ENCODE results near the gene WAPL.

DNA sequence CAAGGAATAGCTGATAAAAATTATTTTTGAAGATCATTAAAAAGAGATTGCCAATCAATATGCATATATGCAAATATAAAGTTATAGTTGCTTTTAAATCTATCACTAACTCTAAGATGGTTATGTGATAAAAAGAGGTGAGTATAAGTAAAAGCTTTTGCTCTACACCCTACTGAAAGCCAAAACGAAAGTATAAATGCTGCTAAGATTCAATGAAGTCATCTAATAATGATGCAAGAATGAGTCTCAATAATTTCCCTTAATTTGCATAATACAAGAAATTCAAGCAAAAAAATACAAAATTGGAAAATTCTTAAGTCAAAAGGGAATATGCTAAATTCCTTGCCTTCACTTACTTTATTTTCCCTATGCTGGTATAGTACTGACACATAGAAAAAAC lies 75.2 kb downstream of the WAPL start:
- TF ChIP-seq, protein P1, sequence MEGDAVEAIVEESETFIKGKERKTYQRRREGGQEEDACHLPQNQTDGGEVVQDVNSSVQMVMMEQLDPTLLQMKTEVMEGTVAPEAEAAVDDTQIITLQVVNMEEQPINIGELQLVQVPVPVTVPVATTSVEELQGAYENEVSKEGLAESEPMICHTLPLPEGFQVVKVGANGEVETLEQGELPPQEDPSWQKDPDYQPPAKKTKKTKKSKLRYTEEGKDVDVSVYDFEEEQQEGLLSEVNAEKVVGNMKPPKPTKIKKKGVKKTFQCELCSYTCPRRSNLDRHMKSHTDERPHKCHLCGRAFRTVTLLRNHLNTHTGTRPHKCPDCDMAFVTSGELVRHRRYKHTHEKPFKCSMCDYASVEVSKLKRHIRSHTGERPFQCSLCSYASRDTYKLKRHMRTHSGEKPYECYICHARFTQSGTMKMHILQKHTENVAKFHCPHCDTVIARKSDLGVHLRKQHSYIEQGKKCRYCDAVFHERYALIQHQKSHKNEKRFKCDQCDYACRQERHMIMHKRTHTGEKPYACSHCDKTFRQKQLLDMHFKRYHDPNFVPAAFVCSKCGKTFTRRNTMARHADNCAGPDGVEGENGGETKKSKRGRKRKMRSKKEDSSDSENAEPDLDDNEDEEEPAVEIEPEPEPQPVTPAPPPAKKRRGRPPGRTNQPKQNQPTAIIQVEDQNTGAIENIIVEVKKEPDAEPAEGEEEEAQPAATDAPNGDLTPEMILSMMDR (IDR thresholded peaks at IDR 0.05): no peak
- TF ChIP-seq POLR2AphosphoS5 (IDR thresholded peaks at IDR 0.05; ENCODE audit: low read depth, low read length): no peak
- no peak for TF ChIP-seq RAD21 (IDR thresholded peaks at IDR 0.05; ENCODE audit: low read length)
- no peak for TF ChIP-seq EZH2phosphoT487 (IDR thresholded peaks at IDR 0.05; ENCODE audit: borderline replicate concordance, low read depth)
